ENCODE measurements around the gene SPDEF.

DNA sequence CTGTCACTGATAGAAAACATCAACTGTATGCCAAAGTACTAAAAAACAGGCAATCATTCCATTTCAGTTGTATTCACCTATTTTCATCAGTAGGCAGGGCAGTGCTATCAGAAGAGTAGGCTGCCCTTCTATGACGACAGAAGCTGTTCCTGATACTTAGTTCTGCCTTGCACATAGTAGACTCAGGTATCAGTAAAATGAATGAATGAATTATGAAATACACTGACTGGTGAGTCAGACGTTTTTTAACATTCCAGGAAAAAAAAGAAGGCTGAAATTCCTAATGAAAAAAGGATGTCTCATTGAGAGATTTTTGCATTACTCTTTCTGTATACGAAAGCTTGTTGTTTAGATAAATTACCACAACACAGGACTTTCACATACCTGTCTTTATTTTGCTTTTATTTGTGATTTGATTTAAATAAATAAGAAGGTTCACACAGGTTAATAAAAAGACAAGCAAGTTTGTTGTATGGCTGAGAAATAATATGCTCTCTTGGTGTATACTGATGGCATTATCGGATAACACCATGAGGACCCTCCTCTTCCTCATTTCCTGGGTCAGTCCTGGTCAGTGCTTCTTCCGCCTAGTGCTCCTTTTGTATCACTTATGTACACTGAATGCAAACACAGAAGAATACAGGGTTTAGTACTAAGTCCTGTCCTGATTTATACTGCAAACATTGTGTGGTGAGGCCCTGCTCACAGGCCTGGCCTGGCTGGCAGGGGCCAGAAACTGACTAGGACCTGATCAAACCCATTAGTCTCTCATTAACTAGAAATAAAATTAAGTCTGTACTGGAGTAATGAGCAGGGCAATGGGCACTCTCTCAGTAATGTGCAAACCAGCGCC is 39.4 kb upstream of the SPDEF start:
- TF ChIP-seq, protein P1, sequence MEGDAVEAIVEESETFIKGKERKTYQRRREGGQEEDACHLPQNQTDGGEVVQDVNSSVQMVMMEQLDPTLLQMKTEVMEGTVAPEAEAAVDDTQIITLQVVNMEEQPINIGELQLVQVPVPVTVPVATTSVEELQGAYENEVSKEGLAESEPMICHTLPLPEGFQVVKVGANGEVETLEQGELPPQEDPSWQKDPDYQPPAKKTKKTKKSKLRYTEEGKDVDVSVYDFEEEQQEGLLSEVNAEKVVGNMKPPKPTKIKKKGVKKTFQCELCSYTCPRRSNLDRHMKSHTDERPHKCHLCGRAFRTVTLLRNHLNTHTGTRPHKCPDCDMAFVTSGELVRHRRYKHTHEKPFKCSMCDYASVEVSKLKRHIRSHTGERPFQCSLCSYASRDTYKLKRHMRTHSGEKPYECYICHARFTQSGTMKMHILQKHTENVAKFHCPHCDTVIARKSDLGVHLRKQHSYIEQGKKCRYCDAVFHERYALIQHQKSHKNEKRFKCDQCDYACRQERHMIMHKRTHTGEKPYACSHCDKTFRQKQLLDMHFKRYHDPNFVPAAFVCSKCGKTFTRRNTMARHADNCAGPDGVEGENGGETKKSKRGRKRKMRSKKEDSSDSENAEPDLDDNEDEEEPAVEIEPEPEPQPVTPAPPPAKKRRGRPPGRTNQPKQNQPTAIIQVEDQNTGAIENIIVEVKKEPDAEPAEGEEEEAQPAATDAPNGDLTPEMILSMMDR (IDR thresholded peaks at IDR 0.05): no peak
- TF ChIP-seq POLR2A (IDR thresholded peaks at IDR 0.05): no peak
